Lower lobe of right lung (tissue), 2 donors: ENCODE data around the gene LAD1. TPM values are rescaled to one million over a fixed set of nuclear protein-coding genes. Genes with fewer than 3 reads are reported as not detected.

Source experiments
- ATAC-seq, 2 donors: fragments of 200-7000 bp; cut with Tn5 transposase; one replicate each; pipeline ENCODE4 v1.9.1; 2020 to 2022; ENCODE audit warnings: mild to moderate bottlenecking in 2 of 2, moderate library complexity in 2 of 2
- DNase-seq: peaks from one replicate; pipeline ENCODE4 v3.0.0-alpha.2; 2020
- H3K27ac ChIP-seq: fragments of 200-600 bp; one replicate; pipeline ENCODE4 v1.8.0; 2022
- H3K27me3 ChIP-seq: fragments of 200-600 bp; one replicate; pipeline ENCODE4 v1.8.0; 2022; ENCODE audit warnings: low read depth
- H3K36me3 ChIP-seq: fragments of 200-600 bp; one replicate; pipeline ENCODE4 v1.8.0; 2022; ENCODE audit warnings: mild to moderate bottlenecking
- H3K4me1 ChIP-seq: fragments of 200-600 bp; one replicate; pipeline ENCODE4 v1.8.0; 2022
- H3K4me3 ChIP-seq: fragments of 200-600 bp; one replicate; pipeline ENCODE4 v1.8.0; 2022; ENCODE audit warnings: mild to moderate bottlenecking
- H3K9me3 ChIP-seq: fragments of 200-600 bp; one replicate; pipeline ENCODE4 v1.8.0; 2022
- intact Hi-C: fragments of 100-400 bp; cut with DNase I; formaldehyde crosslinking; loops from one replicate; pipeline ENCODE4 v1.11.0; 2022
- total RNA-seq: library from RNA; stranded (reverse); fragmentation: NEBNext Ultra II Directional; extraction: Animal tissue kit (Norgen Biotek cat#: 25700); gene quantifications from one replicate; pipeline ENCODE4 v1.2.1, GENCODE V29; 2021
- TF ChIP-seq, protein P1 (sequence below): fragments of 200-600 bp; IDR thresholded peaks from one replicate; pipeline ENCODE4 v1.8.0; 2022; ENCODE audit warnings: antibody characterized with exemption, mild to moderate bottlenecking
- donor health status: DM: no; HTN: yes; CAD: no; lungs with severe emphysema.

The LAD1 gene
- total RNA-seq, 1 donor from 2014 or later: 35.3 TPM

DNA sequence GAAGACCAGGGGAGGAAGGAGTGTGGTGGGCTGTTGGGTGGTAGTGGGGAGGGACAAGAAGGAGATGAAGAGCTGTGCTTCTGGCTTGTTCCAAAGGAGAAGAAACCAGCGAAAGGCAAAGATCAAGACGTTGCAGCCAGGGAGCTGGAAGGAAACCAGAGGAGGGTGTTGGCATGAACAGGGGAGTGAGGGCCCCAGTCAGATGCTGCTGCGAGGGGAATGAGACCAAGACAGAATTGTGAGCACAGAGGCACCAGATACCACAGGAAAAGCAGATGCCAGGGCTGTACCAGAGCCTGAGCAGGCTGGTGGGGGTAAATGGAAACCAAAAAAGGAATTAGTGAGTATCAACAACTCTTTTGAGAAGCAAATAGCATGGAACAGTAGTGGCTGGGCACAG is 6.0 kb downstream of the LAD1 start:
- Histone ChIP-seq H3K27me3 (no peaks in the 10 kb centered on the region), H3K4me3 (no peak overlapping the region), H3K4me1 (no peaks in the 10 kb centered on the region), H3K27ac (no peak overlapping the region), H3K9me3 (no peaks in the 10 kb centered on the region), H3K36me3 (no peaks in the 10 kb centered on the region)
- no peak for DNase-seq
- ATAC-seq: no peak
- TF ChIP-seq, protein P1, sequence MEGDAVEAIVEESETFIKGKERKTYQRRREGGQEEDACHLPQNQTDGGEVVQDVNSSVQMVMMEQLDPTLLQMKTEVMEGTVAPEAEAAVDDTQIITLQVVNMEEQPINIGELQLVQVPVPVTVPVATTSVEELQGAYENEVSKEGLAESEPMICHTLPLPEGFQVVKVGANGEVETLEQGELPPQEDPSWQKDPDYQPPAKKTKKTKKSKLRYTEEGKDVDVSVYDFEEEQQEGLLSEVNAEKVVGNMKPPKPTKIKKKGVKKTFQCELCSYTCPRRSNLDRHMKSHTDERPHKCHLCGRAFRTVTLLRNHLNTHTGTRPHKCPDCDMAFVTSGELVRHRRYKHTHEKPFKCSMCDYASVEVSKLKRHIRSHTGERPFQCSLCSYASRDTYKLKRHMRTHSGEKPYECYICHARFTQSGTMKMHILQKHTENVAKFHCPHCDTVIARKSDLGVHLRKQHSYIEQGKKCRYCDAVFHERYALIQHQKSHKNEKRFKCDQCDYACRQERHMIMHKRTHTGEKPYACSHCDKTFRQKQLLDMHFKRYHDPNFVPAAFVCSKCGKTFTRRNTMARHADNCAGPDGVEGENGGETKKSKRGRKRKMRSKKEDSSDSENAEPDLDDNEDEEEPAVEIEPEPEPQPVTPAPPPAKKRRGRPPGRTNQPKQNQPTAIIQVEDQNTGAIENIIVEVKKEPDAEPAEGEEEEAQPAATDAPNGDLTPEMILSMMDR: no peak
- intact Hi-C loops: no loop called here

DNA sequence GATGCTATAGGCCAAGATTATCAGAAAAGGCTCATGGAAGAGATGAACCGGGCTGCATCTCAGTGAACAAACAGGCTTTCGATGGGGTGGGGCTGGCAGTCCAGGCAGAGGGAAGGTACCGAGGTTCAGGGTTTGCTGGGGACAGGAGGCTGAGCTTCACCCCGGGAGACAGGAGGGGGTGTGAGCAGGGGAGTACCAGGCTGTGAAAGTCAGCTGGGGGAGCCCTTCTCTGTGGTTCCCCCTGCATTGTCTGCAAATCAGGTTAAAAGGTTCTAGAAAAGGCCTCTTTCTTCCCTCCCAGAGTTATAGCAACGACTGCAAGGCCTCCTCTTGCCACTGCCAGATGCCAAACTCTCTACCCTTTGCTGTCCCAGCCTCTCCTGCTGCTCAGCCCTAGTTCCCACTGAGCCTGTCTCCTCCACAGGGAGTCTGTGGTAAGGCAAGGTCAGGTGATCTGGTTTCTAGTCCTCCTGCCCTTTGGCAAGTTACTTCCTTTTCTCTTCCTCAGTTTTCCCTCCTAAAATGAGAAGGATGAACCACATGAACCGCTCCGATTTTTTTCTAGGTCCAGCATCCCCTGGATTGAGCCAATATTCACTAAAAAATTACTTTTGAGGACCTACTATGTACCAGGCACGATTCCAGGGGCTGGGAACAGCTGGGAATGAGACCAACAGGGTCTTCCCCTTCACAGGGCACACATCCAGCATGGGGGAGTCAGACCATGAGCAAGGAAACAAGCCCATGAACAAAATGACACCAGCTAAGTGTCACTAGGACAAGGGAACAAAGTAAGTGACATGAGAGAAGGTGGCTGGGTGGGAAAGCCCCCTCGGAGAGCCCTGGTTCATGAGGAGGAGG is 7.2 kb downstream of the LAD1 start:
- H3K27me3 ChIP-seq: no peaks in the 10 kb centered on the region
- ATAC-seq (no peak), DNase-seq (no peak)
- TF ChIP-seq, protein P1: no peak
- no peak overlapping the region for H3K4me3 ChIP-seq
- no peaks in the 10 kb centered on the region for H3K9me3 ChIP-seq
- no peak overlapping the region for H3K27ac ChIP-seq
- intact Hi-C loops: no loop called here
- H3K36me3 ChIP-seq: no peaks in the 10 kb centered on the region
- H3K4me1 ChIP-seq: no peaks in the 10 kb centered on the region

DNA sequence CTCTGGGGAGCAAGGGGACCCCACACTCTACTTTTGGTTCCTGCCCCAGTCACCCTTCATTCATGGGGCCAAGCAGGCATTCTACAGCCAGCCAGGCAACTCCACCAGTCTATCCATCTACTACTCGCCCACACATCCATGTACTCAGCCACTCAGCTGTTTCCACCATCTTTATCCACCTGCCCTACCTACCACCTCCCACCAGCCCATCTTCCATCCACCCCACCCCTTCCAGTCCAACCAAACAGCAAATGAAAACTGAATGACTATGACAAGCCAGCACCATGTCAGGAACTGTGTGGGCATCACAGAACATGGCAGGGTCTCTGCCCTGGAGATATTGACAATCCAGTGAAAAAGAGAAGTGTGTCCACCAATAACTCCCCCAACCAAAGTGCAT is 7.9 kb downstream of the LAD1 start:
- Histone ChIP-seq H3K4me3 (no peak overlapping the region), H3K27ac (no peak overlapping the region), H3K36me3 (no peaks in the 10 kb centered on the region), H3K27me3 (no peaks in the 10 kb centered on the region), H3K4me1 (no peaks in the 10 kb centered on the region), H3K9me3 (no peaks in the 10 kb centered on the region)
- intact Hi-C loops: no loop called here
- TF ChIP-seq, protein P1: no peak
- DNase-seq (no peak), ATAC-seq (no peak)

DNA sequence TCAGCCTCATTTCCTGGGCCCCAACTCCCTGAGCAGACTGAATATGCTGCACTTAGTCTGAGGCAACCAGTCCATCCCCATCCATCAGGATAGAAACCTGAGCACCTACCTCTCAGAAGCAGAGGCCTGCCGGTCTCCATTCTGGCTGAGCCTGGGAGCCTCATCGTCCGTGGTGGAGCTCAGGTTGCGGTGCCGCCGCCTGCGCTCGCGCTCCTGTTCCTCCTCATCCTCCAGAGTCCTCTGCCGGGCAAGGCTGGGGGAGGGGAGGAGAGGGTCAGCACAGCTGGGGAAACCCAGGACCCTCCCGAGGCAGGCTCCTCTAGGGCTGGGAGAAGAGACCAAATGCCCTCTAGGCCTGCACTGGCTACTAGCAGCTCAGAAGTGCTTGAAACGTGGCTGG is 10.1 kb downstream of the LAD1 start:
- Histone ChIP-seq H3K9me3 (no peaks in the 10 kb centered on the region), H3K4me1 (no peaks in the 10 kb centered on the region), H3K27ac (no peak overlapping the region), H3K4me3 (no peak overlapping the region), H3K27me3 (no peaks in the 10 kb centered on the region), H3K36me3 (no peaks in the 10 kb centered on the region)
- TF ChIP-seq, protein P1: no peak
- intact Hi-C loops: no loop called here
- ATAC-seq: no peak
- no peak for DNase-seq

DNA sequence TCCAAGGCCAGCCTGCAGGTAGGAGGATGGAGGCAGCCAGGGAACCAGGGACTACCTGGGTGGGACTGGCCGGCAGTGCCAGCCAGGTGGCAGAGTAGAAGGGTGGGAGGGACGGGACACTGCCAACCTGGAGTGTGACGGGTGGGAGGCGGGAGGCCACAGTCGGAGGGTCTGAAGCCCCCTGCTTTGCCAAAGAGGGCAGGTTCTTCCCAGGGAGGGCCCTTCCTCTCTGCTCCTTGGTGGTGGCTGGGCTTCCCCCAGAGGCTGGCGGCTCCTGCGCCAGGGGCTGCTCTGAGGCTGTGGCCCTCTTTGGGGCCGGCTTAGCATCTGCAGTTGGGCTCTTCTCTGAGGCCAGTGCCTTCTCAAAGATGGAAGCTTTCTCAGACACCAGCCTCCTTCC is 12.9 kb downstream of the LAD1 start:
- Histone ChIP-seq H3K27me3 (no peaks in the 10 kb centered on the region), H3K4me1 (peaks cover 3% of the 10 kb centered on the region), H3K9me3 (no peaks in the 10 kb centered on the region), H3K36me3 (no peaks in the 10 kb centered on the region), H3K27ac (no peak overlapping the region), H3K4me3 (no peak overlapping the region)
- intact Hi-C loops: no loop called here
- TF ChIP-seq, protein P1: no peak
- ATAC-seq (no peak), DNase-seq (no peak)
